SK-N-DZ (cell line): ENCODE data around the gene HOXA6. TPM values are rescaled to one million over a fixed set of nuclear protein-coding genes. Genes with fewer than 3 reads are reported as not detected.

Source experiments
- DNase-seq: peaks from one replicate; pipeline ENCODE4 v3.0.0-alpha.2; 2015; ENCODE audit warnings: low spot score
- polyA plus RNA-seq, 2 experiments: library from polyadenylated mRNA; depleted of rRNA; stranded (reverse); fragments of >200 nt; gene quantifications; 2 replicates each; pipeline ENCODE4 v1.2.3, GENCODE V29; 2014

The HOXA6 gene
- not detected in 2 replicates for polyA plus RNA-seq (2014; cell fraction: cytosol; rRNA removed)
- not detected in 2 replicates for polyA plus RNA-seq (2014; cell fraction: nucleus; rRNA removed)

- no peak for DNase-seq
Measured at GRCh38 chr7:27147199-27148030, at the start of gene HOXA6. HOXA6 (minus strand) TSS chr7:27147774; CDS start chr7:27147749, 25 bp downstream.

GRCh38 chr7:27196287-27196767 lies 48.8 kb upstream of the HOXA6 start:
- DNase-seq = peak; percentile 77

- no peak for DNase-seq
Measured at GRCh38 chr7:27194686-27195379, 47.3 kb upstream of the HOXA6 start.

- DNase-seq = no peak
Measured at GRCh38 chr7:27194002-27194352, 46.4 kb upstream of the HOXA6 start.

GRCh38 chr7:27193335-27194001 lies 45.9 kb upstream of the HOXA6 start:
- no peak for DNase-seq

- no peak for DNase-seq
Measured at GRCh38 chr7:27192546-27193334, 45.2 kb upstream of the HOXA6 start.

- DNase-seq = no peak
Measured at GRCh38 chr7:27191833-27192545, 44.4 kb upstream of the HOXA6 start.

GRCh38 chr7:27191161-27191731 lies 43.7 kb upstream of the HOXA6 start:
- no peak for DNase-seq

GRCh38 chr7:27189997-27190748 lies 42.6 kb upstream of the HOXA6 start:
- no peak for DNase-seq

GRCh38 chr7:27189295-27189996 lies 41.9 kb upstream of the HOXA6 start:
- DNase-seq = no peak

GRCh38 chr7:27188386-27189294 lies 41.1 kb upstream of the HOXA6 start:
- no peak for DNase-seq

- DNase-seq = no peak
Measured at GRCh38 chr7:27187475-27188385, 40.2 kb upstream of the HOXA6 start.

GRCh38 chr7:27186668-27187474 lies 39.3 kb upstream of the HOXA6 start:
- DNase-seq = no peak

- DNase-seq = no peak
Measured at GRCh38 chr7:27185854-27186667, 38.5 kb upstream of the HOXA6 start.
